ENCODE data around the gene ARAP1. TPM values are rescaled to one million over a fixed set of nuclear protein-coding genes. Genes with fewer than 3 reads are reported as not detected.

Gene ARAP1
- total RNA-seq (100 to 1,000 TPM in 3 of 5 donors, 10 to 100 TPM in 2; 61.9 to 201 (median 127) TPM), polyA plus RNA-seq (10 to 100 TPM; 32.2 to 51.1 (median 38.2) TPM)
- long read RNA-seq, donor 1, partial matches to known transcripts = 0 of 1 reads
- long read RNA-seq, donor 1, other reads (novel, unspliced or antisense) = 0 of 1 reads
- long read RNA-seq, donor 2, partial matches to known transcripts = 0 of 3 reads
- long read RNA-seq, donor 2, other reads (novel, unspliced or antisense) = 0 of 3 reads
- long read RNA-seq, donor 3, full-length matches to known transcripts = 1 of 1 reads
- long read RNA-seq, donor 3, partial matches to known transcripts = 0 of 1 reads
- long read RNA-seq, donor 3, other reads (novel, unspliced or antisense) = 0 of 1 reads
- long read RNA-seq, donor 4 = 0 reads
- long read RNA-seq, donor 5, partial matches to known transcripts = 5 of 5 reads
- long read RNA-seq, donor 5, other reads (novel, unspliced or antisense) = 0 of 5 reads
- long read RNA-seq, donor 6, partial matches to known transcripts = 66 of 70 reads
- long read RNA-seq, donor 6, other reads (novel, unspliced or antisense) = 0 of 70 reads
- long read RNA-seq, donor 7, full-length matches to known transcripts = 1 of 7 reads
- long read RNA-seq, donor 7, partial matches to known transcripts = 6 of 7 reads
- long read RNA-seq, donor 7, other reads (novel, unspliced or antisense) = 0 of 7 reads
- long read RNA-seq, donor 8, full-length matches to known transcripts = 2 of 8 reads
- long read RNA-seq, donor 8, partial matches to known transcripts = 6 of 8 reads
- long read RNA-seq, donor 8, other reads (novel, unspliced or antisense) = 0 of 8 reads
- long read RNA-seq, donor 9 = 0 reads
- long read RNA-seq, donor 10 = 0 reads

DNA sequence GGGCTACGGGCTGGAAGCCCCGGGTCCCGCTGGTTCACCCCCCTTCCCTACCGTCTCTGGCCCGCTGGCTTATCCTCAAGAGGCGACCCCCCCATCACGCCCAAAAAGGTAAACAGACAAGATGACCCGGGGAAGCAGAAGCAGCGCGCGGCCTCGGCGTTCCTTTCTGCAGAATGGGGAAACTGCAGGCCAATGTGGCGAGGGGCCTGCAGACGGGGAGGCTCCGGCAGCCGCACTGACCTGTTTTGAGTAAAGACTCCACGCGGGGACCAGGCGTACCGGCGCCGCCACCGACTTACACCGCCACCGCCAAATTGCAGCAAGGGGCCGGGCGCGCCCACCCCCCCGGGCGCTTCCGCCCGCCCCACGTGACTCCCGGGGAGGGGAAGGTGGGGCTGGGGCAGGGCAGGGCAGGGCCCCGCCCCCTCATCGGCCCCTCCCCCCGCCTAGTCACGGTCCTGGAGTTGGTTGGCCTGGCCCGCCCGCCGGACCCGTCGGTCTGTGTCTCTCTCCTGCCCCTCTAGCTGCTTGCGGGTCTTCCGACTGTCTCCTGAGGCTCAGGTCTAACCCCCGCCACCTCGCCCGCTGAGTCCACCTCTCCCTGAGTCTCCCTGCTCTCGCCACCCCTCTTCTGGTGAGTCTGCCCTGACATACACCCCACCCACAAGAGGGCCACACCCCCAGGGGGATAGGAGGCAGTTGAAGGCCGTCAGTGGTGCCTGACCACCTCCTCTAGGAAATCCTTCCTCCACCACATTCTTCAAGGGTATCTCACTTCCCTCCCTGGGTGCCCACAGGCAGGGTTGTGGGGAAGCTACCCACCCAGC is at the start of gene ARAP1:
ARAP1 (minus strand) TSS at position 321 of the 827 bp plus-strand sequence. CDS start 25,280 bp downstream, outside the sequence.
- WGBS, 5 donors = 1 to 3% (median 1%) methylated on average over 22 to 51 of the region's 51 CpGs
- intact Hi-C loops (cut with DNase I; ENCODE audit: low total_unique reads) = no loop called here

DNA sequence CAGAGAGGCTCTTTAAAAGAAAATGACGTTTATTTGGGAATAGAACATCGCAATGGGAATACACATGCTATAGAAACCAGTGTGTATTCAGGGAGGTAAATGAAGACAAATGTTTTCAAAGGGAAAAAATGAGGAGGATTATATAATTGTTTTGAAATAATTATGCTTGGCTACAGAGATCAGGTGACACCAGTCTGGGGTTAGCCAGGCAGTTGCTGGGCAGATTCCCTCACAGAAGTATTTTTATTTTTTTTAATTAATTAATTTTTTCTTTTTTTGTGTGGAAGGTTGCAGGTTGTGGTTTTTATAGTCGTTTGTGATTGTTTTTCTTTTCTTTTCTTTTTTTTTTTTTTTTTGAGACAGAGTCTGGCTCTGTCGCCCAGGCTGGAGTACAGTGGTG is 47.2 kb upstream of the ARAP1 start:
- H3K9me3 ChIP-seq = no peaks in the 10 kb centered on the region
- WGBS, 5 donors = 67 to 74% (median 70%) methylated on average over 4 of the region's 4 CpGs
- H3K4me3 ChIP-seq = no peak overlapping the region
- no peaks in the 10 kb centered on the region for H3K27me3 ChIP-seq
- H3K27ac ChIP-seq = no peak overlapping the region
- TF ChIP-seq POLR2A (IDR thresholded peaks at IDR 0.05) (no peak), POLR2AphosphoS5 (IDR thresholded peaks at IDR 0.05) (no peak), EP300 (IDR thresholded peaks at IDR 0.05) (no peak)
- TF ChIP-seq, protein P1, sequence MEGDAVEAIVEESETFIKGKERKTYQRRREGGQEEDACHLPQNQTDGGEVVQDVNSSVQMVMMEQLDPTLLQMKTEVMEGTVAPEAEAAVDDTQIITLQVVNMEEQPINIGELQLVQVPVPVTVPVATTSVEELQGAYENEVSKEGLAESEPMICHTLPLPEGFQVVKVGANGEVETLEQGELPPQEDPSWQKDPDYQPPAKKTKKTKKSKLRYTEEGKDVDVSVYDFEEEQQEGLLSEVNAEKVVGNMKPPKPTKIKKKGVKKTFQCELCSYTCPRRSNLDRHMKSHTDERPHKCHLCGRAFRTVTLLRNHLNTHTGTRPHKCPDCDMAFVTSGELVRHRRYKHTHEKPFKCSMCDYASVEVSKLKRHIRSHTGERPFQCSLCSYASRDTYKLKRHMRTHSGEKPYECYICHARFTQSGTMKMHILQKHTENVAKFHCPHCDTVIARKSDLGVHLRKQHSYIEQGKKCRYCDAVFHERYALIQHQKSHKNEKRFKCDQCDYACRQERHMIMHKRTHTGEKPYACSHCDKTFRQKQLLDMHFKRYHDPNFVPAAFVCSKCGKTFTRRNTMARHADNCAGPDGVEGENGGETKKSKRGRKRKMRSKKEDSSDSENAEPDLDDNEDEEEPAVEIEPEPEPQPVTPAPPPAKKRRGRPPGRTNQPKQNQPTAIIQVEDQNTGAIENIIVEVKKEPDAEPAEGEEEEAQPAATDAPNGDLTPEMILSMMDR (IDR thresholded peaks at IDR 0.05) = no peak
- H3K36me3 ChIP-seq = no peaks in the 10 kb centered on the region
- intact Hi-C loops (cut with DNase I; ENCODE audit: low total_unique reads) = no loop called here
- H3K4me1 ChIP-seq = peaks cover 2 to 10% (median 4%) of the 10 kb centered on the region in 4 donors
- no peak for DNase-seq

More for the DNA sequence above, at the start of gene ARAP1:
- no peaks in the 10 kb centered on the region for H3K9me3 ChIP-seq
- H3K4me1 ChIP-seq = peaks cover 15 to 67% (median 42%) of the 10 kb centered on the region in 4 donors
- no peaks in the 10 kb centered on the region for H3K27me3 ChIP-seq
- TF ChIP-seq, protein P1 (IDR thresholded peaks at IDR 0.05) = no peak
- TF ChIP-seq POLR2A (IDR thresholded peaks at IDR 0.05) (no peak), POLR2AphosphoS5 (IDR thresholded peaks at IDR 0.05) (peak in 2 of 3 donors; percentile 9 to 10)
- peak; percentile 69 to 92 for DNase-seq
- peak within 1 kb of the TSS; percentile 44 to 76 (median 72) for H3K27ac ChIP-seq
- H3K36me3 ChIP-seq = peaks cover 11 to 34% (median 30%) of the 10 kb centered on the region in 4 donors
- peak within 1 kb of the TSS; percentile 50 to 80 (median 66) for H3K4me3 ChIP-seq

DNA sequence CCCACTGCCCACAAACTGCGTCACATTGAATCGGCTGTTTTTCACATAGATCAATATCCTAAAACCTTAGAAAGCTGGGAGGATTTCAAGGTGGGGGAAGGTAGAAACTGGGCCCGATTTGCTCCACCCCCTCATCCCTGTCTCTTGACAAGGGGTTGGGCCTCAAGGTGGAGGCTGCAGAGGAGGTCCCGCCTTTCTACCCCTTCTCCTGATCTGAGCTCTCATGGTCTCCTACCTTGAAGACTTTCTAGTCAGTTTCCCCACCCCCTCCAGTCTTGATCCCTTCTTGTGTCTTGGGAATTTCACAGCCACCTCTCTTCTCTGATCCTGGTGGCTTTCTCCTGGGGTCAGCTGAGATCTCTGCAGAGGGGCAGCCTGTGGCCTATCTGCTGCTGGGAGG is 46.2 kb upstream of the ARAP1 start:
- WGBS, 5 donors = 74 to 83% (median 79%) methylated on average over 4 of the region's 4 CpGs
- intact Hi-C loops (cut with DNase I; ENCODE audit: low total_unique reads) = no loop called here
- no peak overlapping the region for H3K4me3 ChIP-seq

More for the DNA sequence above, 46.2 kb upstream of the ARAP1 start:
- Histone ChIP-seq H3K27me3 (no peaks in the 10 kb centered on the region), H3K9me3 (no peaks in the 10 kb centered on the region), H3K27ac (no peak overlapping the region), H3K36me3 (no peaks in the 10 kb centered on the region), H3K4me1 (peaks cover 9 to 18% (median 12%) of the 10 kb centered on the region in 4 donors)
- TF ChIP-seq EP300 (IDR thresholded peaks at IDR 0.05) (no peak), POLR2A (IDR thresholded peaks at IDR 0.05) (no peak), POLR2AphosphoS5 (IDR thresholded peaks at IDR 0.05) (no peak)
- TF ChIP-seq, protein P1 (IDR thresholded peaks at IDR 0.05) = no peak
- no peak for DNase-seq
